Brain microvascular endothelial cell (primary cell): ENCODE measurements around the gene SLC18A2.
"Not testable (repeated sequence)": the region's sequence is repeated elsewhere in the genome, so short reads cannot be mapped to it uniquely, and the experiment has no call there.

Experiments
- DNase-seq: peaks from one replicate; pipeline ENCODE4 v3.0.0-alpha.2; 2020
- H3K27ac ChIP-seq: fragments of 250-450 bp; sonication (Bioruptor Pico); 2 replicates; pipeline ENCODE4 v1.5.1; 2020; ENCODE audit warnings: mild to moderate bottlenecking, moderate library complexity
- H3K27me3 ChIP-seq: fragments of 250-450 bp; sonication (Bioruptor Pico); replicated peaks from 2 replicates; pipeline ENCODE4 v1.5.1; 2020; ENCODE audit warnings: mild to moderate bottlenecking
- H3K36me3 ChIP-seq: fragments of 250-450 bp; sonication (Bioruptor Pico); replicated peaks from 2 replicates; pipeline ENCODE4 v1.5.1; 2020; ENCODE audit warnings: mild to moderate bottlenecking
- H3K4me3 ChIP-seq: 2 replicates; pipeline ENCODE4 v1.5.1; 2011; ENCODE audit warnings: low read depth, mild to moderate bottlenecking, control low read depth, low read length, moderate library complexity
- CTCF ChIP-seq: IDR thresholded peaks from 2 replicates; pipeline ENCODE4 v1.5.1; 2011; ENCODE audit warnings: low read depth, mild to moderate bottlenecking, moderate library complexity, low read length, control low read depth, inconsistent platforms; ENCODE audit errors: missing control alignments
- in situ Hi-C: cut with HindIII; loops from 2 replicates; pipeline ENCODE4 v1.10.0; 2017; ENCODE audit warnings: low sequenced_read_pairs, low pct_ligation_motif_present

SLC18A2 gene

DNA sequence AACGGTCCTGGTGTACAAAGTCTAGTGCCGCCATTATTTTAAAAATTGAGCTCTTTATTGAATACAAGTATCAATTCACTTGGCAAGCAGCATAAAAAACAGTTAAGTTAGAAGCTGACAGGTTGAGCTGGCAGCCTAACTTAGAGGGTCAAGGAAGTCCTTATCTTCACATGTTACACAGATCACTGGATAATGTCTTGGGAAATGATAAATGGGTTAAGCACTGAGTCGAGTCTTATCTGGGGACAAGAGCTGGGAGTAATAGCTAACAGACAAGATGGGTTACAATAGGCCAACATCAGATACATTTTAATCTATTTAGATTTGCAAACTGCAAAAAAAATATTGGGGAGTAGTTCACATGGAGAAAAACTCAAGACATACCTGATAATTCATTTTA, 34.2 kb downstream of the SLC18A2 start:
- DNase-seq, result no peak
- Histone ChIP-seq H3K36me3 (no peaks in the 10 kb centered on the region), H3K27ac (no peak overlapping the region), H3K27me3 (no peaks in the 10 kb centered on the region), H3K4me3 (no peak overlapping the region)
- no peak for TF ChIP-seq CTCF
- in situ Hi-C loops, result no loop called here

- Histone ChIP-seq H3K27me3 (no peaks in the 10 kb centered on the region), H3K4me3 (no peak overlapping the region), H3K36me3 (no peaks in the 10 kb centered on the region), H3K27ac (no peak overlapping the region)
- no peak for DNase-seq
- no peak for TF ChIP-seq CTCF
- in situ Hi-C loops, result no loop called here
Observed at GRCh38 chr10:117277675-117278074, 36.8 kb downstream of the SLC18A2 start.

GRCh38 chr10:117284716-117285494, 44.0 kb downstream of the SLC18A2 start:
- DNase-seq, result no peak
- peaks cover 14% of the 10 kb centered on the region for H3K36me3 ChIP-seq

DNA sequence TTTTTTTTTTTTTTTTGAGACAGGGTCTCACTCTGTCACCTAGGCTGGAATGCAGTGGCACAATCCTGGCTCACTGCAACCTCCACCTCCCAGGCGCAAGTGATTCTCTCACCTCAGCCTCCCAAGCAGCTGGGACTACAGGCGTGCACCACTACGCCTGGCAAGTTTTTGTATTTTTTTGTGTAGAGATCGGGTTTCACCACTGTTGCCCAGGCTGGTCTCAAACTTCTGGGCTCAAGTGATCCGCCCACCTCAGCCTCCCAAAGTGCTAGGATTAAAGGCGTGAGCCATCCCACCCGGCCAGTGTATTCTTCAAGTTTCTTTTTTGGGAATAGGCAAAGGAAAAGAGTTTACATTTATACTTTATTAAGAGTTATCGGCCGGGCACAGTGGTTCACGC, 50.0 kb downstream of the SLC18A2 start:
- H3K4me3 ChIP-seq, H3K27me3 ChIP-seq, H3K36me3 ChIP-seq, DNase-seq, H3K27ac ChIP-seq, in situ Hi-C loops: not testable (repeated sequence)

More at GRCh38 chr10:117284716-117285494, 44.0 kb downstream of the SLC18A2 start:
- no peaks in the 10 kb centered on the region for H3K27me3 ChIP-seq
- in situ Hi-C loops, result no loop called here
- TF ChIP-seq CTCF, result no peak
- H3K4me3 ChIP-seq, result no peak overlapping the region
- no peak overlapping the region for H3K27ac ChIP-seq

- DNase-seq, result no peak
- no peak overlapping the region for H3K27ac ChIP-seq
- no peak for TF ChIP-seq CTCF
- no peak overlapping the region for H3K4me3 ChIP-seq
- in situ Hi-C loops, result no loop called here
- H3K27me3 ChIP-seq, result no peaks in the 10 kb centered on the region
- H3K36me3 ChIP-seq, result peaks cover 3% of the 10 kb centered on the region
Observed at GRCh38 chr10:117294039-117294645, 53.2 kb downstream of the SLC18A2 start.

DNA sequence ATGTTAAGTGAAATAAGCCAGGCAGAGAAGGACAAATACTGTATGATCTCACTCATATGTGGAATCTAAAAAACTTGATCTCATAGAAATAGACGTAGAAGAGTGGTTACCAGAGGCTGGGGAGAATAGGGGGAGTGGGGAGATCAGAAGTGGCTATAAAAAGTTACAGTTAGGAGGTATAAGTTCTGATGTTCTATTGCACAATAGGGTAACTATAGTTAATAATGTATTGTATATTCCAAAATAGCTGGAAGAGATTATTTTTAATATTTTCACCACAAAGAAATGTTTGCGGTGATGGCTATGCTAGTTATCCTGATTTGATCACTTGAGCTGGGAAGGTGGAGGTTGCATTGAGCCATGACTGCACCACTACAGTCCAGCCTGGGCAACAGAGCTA, 53.8 kb downstream of the SLC18A2 start:
- Histone ChIP-seq H3K27ac (no peak overlapping the region), H3K36me3 (no peaks in the 10 kb centered on the region), H3K27me3 (no peaks in the 10 kb centered on the region), H3K4me3 (no peak overlapping the region)
- no peak for TF ChIP-seq CTCF
- DNase-seq, result no peak
- in situ Hi-C loops, result no loop called here
